Natural killer cell treated with Interleukin-12 subunit alpha and Interleukin-12 subunit beta and Interleukin-15 and Interleukin-18, amount 100 ng/mL, for 72 hours (primary cell): ENCODE results near the gene SLC22A25. TPM values are rescaled to one million over a fixed set of nuclear protein-coding genes. Genes with fewer than 3 reads are reported as not detected.
"Not testable (repeated sequence)": the region's sequence is repeated elsewhere in the genome, so short reads cannot be mapped to it uniquely, and the experiment has no call there.

Source experiments
- ATAC-seq, 2 donors: fragments of 150-1000 bp; cut with Tn5 transposase in 1 of 2; sonication (Bioruptor Pico), chemical (Tn5 transposase) in 1 of 2; 2 replicates each; pipeline ENCODE4 v1.10.0; 2021
- DNase-seq: peaks from one replicate; pipeline ENCODE4 v3.0.0; 2022; ENCODE audit warnings: low spot score
- H3K27ac Mint-ChIP-seq, 2 donors: 1 replicate in 1 of 2; 2 replicates in 1 of 2; pipeline ENCODE4 v1.8.0; 2022; ENCODE audit warnings: mixed read lengths in 2 of 2, mild to moderate bottlenecking in 1 of 2, moderate library complexity in 1 of 2
- H3K27me3 Mint-ChIP-seq, 2 donors: 1 replicate in 1 of 2; 2 replicates in 1 of 2; pipeline ENCODE4 v1.8.0; 2022; ENCODE audit warnings: mixed read lengths in 2 of 2
- H3K36me3 Mint-ChIP-seq: one replicate; pipeline ENCODE4 v1.8.0; 2022; ENCODE audit warnings: mixed read lengths
- H3K4me1 Mint-ChIP-seq, 2 donors: 1 replicate in 1 of 2; 2 replicates in 1 of 2; pipeline ENCODE4 v1.8.0; 2022; ENCODE audit warnings: low read depth in 2 of 2, mixed read lengths in 2 of 2, mild to moderate bottlenecking in 1 of 2
- H3K4me3 Mint-ChIP-seq: one replicate; pipeline ENCODE4 v1.8.0; 2022; ENCODE audit warnings: mixed read lengths
- H3K9me3 Mint-ChIP-seq: 2 replicates; pipeline ENCODE4 v1.8.0; 2022; ENCODE audit warnings: mixed read lengths
- total RNA-seq, 2 donors: library from RNA; stranded (reverse); gene quantifications; one replicate each; pipeline ENCODE4 v1.2.3, GENCODE V29; 2022

The SLC22A25 gene
- not detected for total RNA-seq

DNA sequence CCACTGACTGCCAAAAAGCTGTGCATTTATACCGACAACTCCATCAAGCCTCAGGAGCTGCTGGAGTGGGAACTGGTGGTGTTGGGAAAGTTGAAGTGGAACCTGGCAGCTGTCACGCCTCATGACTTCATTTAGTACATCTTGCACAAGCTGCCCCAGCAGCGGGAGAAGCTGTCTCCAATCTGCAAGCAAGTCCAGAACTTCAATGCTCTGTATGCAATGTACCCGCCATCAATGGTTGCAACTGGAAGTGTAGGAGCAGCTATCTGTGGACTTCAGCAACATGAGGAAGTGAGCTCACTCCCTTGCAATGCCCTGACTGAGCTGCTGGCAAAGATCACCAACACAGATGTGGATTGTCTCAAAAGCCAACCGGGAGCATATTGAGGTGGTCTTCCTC lies at the start of gene SLC22A25:
Gene SLC22A25, minus strand, starts transcription at position 67 of the 400 bp plus-strand sequence. CDS start 13,947 bp downstream, outside the sequence.
- Mint-ChIP-seq H3K4me3 (no peak within 1 kb of the TSS), H3K9me3 (no peaks in the 10 kb centered on the region), H3K4me1 (peaks cover 0 to 2% of the 10 kb centered on the region in 2 donors), H3K27ac (no peak within 1 kb of the TSS), H3K36me3 (no peaks in the 10 kb centered on the region), H3K27me3 (peaks cover 10 to 46% of the 10 kb centered on the region in 2 donors)
- no peak for ATAC-seq
- DNase-seq = no peak

DNA sequence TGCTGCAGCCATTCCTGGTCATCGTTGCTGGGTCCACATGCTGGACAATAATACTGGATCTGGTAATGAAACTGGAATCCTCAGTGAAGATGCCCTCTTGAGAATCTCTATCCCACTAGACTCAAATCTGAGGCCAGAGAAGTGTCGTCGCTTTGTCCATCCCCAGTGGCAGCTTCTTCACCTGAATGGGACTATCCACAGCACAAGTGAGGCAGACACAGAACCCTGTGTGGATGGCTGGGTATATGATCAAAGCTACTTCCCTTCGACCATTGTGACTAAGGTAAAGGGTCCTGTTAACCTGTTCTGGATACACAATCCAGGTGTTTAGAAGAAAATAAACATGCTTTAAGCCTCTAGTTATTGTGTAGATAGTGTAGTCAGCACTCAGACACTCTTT lies 46.9 kb upstream of the SLC22A25 start:
- no peak for DNase-seq
- no peak overlapping the region for H3K4me3 Mint-ChIP-seq
- H3K27me3 Mint-ChIP-seq = peaks cover 36 to 46% of the 10 kb centered on the region in 2 donors
- H3K36me3 Mint-ChIP-seq = peaks cover 15% of the 10 kb centered on the region
- no peaks in the 10 kb centered on the region for H3K4me1 Mint-ChIP-seq
- ATAC-seq = no peak
- H3K9me3 Mint-ChIP-seq = peaks cover 8% of the 10 kb centered on the region
- H3K27ac Mint-ChIP-seq = no peak overlapping the region

DNA sequence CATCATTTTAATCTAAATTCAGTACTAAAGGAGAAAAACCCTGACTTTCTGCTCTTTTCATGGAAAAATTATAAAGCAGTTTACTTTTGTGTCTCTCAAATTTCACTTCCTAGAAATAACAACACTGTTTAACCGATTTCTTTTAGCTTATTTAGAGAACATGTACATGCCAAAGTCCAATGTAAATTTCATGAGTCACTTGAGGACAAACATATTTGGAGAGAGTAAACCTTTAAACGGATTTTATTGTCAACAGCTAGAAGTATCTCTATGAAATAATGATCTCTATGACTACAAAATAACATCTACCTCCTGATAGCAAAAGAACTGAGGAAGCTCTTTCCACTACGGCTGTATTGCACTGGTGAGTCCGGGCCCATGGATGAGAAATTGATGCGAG lies 46.3 kb upstream of the SLC22A25 start:
- peaks cover 37 to 46% of the 10 kb centered on the region in 2 donors for H3K27me3 Mint-ChIP-seq
- H3K27ac Mint-ChIP-seq = no peak overlapping the region
- H3K9me3 Mint-ChIP-seq = peaks cover 8% of the 10 kb centered on the region
- ATAC-seq = no peak
- DNase-seq = no peak
- no peak overlapping the region for H3K4me3 Mint-ChIP-seq
- peaks cover 14% of the 10 kb centered on the region for H3K36me3 Mint-ChIP-seq
- H3K4me1 Mint-ChIP-seq = no peaks in the 10 kb centered on the region

DNA sequence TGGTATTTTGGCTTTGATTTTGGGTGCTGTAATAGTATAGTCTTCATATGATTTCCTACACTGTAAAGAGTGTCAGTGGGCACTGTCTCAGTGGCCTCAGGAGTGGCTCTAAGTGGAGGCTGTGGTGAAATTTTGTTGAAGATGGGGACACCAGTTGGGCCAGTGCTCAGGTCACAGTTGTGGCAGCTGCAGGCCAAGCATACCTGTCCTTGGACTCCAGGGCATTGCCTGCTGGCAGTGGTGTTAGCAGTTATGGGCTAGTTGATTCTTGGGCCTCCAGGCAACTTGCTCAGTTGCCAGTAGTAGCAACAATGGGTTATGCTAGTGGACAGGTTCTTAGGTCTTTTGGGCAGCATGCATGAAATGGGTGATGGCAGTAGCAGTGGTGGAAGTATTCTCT lies 39.2 kb upstream of the SLC22A25 start:
- Mint-ChIP-seq H3K27ac (no peak overlapping the region), H3K4me1 (no peaks in the 10 kb centered on the region), H3K9me3 (no peaks in the 10 kb centered on the region), H3K4me3 (no peak overlapping the region), H3K36me3 (no peaks in the 10 kb centered on the region), H3K27me3 (peaks cover 56 to 76% of the 10 kb centered on the region in 2 donors)
- DNase-seq (no peak), ATAC-seq (no peak)

DNA sequence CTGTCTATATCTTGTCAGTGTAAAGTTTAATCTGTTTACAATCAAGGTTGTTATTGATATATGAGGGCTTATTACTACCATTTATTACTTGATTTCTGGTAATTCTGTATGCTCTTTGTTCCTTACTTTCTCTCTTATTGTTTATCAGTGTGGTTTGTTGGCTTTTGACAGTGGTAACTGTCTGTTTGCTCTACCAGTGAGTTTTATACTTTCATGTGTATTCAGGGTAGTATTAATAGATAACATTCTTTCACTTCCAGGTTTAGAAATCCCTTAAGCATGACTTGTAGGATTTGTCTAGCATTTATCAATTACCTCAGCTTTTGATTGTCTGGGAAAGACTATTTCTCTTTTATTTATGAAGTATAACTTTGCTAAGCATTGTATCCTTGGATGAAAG lies 37.5 kb upstream of the SLC22A25 start:
- Mint-ChIP-seq H3K27ac (no peak overlapping the region), H3K4me1 (no peaks in the 10 kb centered on the region), H3K4me3 (no peak overlapping the region), H3K9me3 (no peaks in the 10 kb centered on the region), H3K27me3 (peaks cover 50 to 74% of the 10 kb centered on the region in 2 donors), H3K36me3 (no peaks in the 10 kb centered on the region)
- no peak for DNase-seq
- ATAC-seq = no peak

DNA sequence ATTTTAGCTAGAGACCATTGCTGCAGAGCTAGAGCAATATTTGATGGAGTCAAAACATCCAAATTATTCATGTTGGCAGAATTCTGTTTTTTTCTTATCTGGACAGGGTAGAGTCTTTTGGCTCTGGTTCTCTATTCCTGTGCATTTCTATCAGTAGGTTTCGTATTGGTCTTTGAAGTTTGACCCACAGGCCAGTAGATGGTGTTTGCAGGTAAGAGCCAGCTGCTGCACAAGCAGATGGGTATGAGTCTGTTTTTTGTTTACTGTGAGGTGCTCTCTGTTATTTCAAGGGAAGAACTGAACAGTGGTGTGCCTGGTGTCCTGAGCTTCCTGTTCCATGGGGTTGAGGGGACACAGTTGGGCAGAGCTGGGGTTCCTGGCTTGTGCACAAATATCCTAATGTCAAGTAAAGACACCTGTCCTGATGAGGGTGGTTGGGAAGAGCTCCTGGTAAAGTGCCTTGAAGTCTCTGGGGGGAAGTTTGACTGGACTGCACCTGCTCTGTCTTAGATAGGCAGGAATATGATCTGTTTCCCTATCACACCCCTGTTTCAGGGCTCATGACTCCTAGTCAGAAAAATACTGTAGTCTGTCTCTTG lies 34.0 kb upstream of the SLC22A25 start:
- Mint-ChIP-seq H3K36me3 (no peaks in the 10 kb centered on the region), H3K27ac (no peak overlapping the region), H3K4me3 (no peak overlapping the region), H3K27me3 (peaks cover 28 to 60% of the 10 kb centered on the region in 2 donors), H3K4me1 (no peaks in the 10 kb centered on the region), H3K9me3 (no peaks in the 10 kb centered on the region)
- DNase-seq = no peak
- no peak for ATAC-seq

DNA sequence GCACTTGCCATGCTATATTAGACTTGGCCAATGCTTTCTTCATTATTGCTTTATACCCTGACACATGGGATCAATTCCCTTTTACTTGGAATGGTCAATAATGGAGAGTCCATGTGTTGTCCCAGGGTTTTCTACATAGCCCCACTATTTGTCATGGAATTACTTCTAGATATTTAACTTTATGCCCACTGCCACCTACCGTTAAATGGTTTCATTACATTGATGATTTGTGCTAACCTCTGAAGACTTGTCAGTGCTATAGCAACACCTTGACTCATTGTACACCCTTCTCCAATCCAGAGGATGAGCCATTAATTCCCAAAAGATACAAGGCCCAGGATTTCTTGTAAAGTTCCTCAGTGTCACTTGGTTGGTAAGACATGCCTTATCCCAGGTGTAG lies 31.4 kb upstream of the SLC22A25 start:
- H3K27ac Mint-ChIP-seq = no peak overlapping the region
- DNase-seq = no peak
- H3K9me3 Mint-ChIP-seq = no peaks in the 10 kb centered on the region
- no peaks in the 10 kb centered on the region for H3K36me3 Mint-ChIP-seq
- no peaks in the 10 kb centered on the region for H3K4me1 Mint-ChIP-seq
- no peak overlapping the region for H3K4me3 Mint-ChIP-seq
- ATAC-seq = no peak
- peaks cover 25 to 39% of the 10 kb centered on the region in 2 donors for H3K27me3 Mint-ChIP-seq

DNA sequence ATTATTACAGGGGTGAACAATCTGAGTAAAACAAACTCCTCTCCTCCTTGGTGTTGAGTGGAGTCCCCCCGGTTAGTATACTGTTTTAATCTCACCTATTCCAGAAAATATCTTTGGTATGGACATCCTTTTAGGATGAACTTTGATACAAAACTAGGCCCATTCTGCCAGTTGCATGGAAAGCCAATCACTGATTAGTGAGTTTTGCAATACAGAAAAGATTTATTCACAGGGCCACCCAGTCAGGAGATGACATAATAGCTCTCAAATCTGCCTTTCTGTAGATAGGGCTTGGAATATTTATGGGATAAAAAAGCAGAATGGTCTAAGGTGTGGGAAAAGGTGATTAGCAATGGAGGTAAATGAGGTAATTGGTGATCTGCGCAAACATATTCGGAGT lies 30.3 kb upstream of the SLC22A25 start:
- no peaks in the 10 kb centered on the region for H3K36me3 Mint-ChIP-seq
- H3K9me3 Mint-ChIP-seq = no peaks in the 10 kb centered on the region

DNA sequence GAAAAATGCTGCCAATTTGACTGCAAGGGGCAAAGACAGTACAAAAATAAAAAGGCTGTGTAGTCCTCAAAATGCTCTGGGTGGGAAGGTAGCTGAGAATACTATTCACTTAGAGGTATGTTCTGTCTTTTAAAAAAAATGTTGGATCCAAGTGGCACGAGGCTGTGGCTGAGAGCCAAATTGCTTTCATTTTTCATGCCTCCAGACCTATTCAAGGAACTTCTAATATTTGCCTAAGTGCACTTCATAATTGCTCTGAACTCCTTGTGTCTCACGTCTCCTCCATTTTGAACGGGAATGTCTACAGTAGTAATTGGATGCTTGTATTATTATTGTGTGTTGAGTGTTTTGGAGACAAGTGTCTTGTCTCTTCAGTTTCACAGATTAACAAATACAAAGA lies 19.1 kb upstream of the SLC22A25 start:
- DNase-seq = no peak
- Mint-ChIP-seq H3K4me3 (no peak overlapping the region), H3K9me3 (no peaks in the 10 kb centered on the region), H3K27me3 (peaks cover 25 to 28% of the 10 kb centered on the region in 2 donors), H3K27ac (no peak overlapping the region), H3K36me3 (no peaks in the 10 kb centered on the region), H3K4me1 (no peaks in the 10 kb centered on the region)
- no peak for ATAC-seq

More for the DNA sequence above, 30.3 kb upstream of the SLC22A25 start:
- no peak overlapping the region for H3K4me3 Mint-ChIP-seq
- H3K4me1 Mint-ChIP-seq = no peaks in the 10 kb centered on the region
- H3K27ac Mint-ChIP-seq = no peak overlapping the region
- peaks cover 18 to 37% of the 10 kb centered on the region in 2 donors for H3K27me3 Mint-ChIP-seq
- no peak for DNase-seq
- ATAC-seq = no peak

DNA sequence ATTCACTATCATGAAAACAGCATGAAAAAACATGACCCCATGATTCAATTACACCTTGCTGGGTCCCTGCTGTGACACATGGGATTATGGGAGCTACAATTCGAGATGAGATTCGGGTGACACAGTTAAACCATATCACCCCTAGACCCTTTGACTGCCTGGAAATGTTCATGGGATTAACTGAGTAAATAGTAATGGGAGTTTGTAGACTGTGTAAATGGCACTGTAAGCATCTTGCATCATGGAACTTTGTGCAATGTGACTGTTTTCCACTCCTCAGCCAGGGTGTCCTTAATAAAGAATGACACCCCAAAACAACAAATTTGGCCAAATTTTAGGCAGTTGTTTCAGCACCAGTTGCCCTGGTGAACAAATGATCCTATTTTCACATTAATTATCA lies 7.9 kb upstream of the SLC22A25 start:
- ATAC-seq (no peak), DNase-seq (no peak)
- Mint-ChIP-seq H3K27me3 (peaks cover 14 to 26% of the 10 kb centered on the region in 2 donors), H3K9me3 (no peaks in the 10 kb centered on the region), H3K4me1 (no peaks in the 10 kb centered on the region), H3K36me3 (no peaks in the 10 kb centered on the region), H3K4me3 (no peak overlapping the region), H3K27ac (no peak overlapping the region)

DNA sequence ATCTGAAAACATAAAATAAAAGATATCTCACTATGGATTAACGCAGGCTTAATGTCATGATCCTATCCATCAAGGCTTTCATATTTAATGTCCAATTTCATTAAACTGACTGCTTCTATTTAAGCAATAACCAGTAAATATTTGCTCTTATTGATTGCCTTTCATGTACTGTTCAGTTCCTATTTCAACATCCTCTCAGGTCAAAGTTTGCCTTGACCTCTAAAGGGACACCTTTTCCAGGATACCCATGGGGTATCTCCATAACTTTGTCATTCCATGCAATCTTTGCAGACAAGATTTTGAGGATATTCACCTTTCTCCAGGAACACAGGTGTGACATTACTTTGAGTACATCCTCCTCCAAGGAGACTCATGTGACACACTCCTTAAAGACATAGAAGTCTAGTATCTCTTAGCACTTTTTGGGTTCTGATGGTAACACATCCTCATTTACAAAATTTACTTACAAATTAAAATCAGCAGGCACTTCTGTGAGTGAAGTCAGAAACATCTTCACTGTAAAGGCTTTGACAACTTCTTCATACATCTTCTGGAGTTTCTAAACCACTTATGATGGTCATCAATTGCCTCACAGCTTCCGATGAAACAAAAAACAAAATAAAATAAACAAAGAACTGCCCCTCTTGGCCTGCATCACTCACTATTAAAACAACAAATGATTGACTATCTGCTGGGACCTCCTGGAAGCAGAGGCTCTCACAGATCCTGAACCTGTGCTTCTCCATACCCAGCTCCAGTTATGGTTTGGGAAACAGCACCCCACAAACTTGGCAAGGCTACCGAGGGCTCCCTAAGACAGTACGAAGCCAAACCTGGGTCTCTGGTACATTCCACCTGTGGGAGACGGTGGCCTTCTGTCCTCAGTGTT lies 7.0 kb upstream of the SLC22A25 start:
- Mint-ChIP-seq H3K9me3 (no peaks in the 10 kb centered on the region), H3K27ac (no peak overlapping the region), H3K4me3 (no peak overlapping the region), H3K4me1 (no peaks in the 10 kb centered on the region), H3K27me3 (peaks cover 17 to 33% of the 10 kb centered on the region in 2 donors), H3K36me3 (no peaks in the 10 kb centered on the region)
- ATAC-seq (no peak), DNase-seq (no peak)

DNA sequence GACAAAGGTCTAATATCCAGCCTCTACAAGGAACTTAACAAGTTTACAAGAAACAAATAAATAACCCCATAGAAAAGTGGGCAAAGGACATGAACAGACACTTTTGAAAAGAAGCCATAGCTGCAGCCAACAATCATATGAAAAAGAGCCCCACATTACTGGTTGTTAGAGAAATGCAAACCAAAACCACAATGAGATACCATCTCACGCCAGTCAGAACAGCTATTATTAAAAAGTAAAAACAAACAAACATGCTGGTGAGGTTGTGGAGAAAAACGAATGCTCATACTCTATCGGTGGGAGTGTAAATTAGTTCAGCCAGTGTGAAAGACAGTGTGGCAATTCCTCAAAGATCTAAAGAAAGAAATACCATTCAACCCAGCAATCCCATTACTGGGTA lies 5.6 kb upstream of the SLC22A25 start:
- Mint-ChIP-seq H3K36me3 (no peaks in the 10 kb centered on the region), H3K27ac (no peak overlapping the region), H3K27me3 (peaks cover 17 to 42% of the 10 kb centered on the region in 2 donors), H3K9me3 (no peaks in the 10 kb centered on the region), H3K4me3 (no peak overlapping the region), H3K4me1 (no peaks in the 10 kb centered on the region)
- ATAC-seq (no peak), DNase-seq (no peak)

DNA sequence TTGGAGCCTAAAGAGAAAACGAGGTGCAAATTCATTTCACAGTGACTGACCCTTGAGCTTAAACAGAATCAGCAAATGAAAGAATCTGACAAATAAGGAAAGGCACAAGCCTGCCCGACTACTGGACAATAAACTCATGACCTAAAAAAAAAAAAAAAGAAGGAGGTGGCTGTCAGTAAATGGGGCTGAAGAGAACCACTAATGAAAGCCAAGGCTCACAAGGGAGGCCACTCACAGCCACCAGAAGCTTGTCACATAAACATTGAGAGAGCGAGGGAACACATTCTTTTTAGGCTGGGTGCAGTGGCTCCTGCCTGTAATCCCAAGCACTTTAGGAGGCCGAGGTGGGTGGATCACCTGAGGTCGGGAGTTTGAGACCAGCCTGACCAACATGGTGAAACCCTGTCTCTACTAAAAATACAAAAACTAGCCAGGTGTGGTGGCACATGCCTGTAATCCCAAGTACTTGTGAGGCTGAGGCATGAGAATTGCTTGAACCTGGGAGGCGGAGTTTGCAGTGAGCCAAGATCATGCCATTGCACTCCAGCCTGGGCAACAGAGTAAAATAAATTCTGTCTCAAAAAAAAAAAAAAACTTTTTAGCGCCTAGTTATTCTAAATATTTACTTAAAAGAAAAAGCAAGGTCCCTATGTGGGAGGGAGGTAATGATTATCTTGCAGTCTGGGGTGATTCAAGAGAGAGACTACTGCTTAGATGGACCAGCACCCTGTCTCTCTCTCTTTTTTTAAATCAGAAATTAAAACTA lies 4.0 kb upstream of the SLC22A25 start:
- not testable (repeated sequence) for H3K4me3 Mint-ChIP-seq, ATAC-seq, H3K36me3 Mint-ChIP-seq, H3K9me3 Mint-ChIP-seq, H3K27ac Mint-ChIP-seq, DNase-seq, H3K4me1 Mint-ChIP-seq
- H3K27me3 Mint-ChIP-seq = peaks cover 13 to 38% of the 10 kb centered on the region in 2 donors

DNA sequence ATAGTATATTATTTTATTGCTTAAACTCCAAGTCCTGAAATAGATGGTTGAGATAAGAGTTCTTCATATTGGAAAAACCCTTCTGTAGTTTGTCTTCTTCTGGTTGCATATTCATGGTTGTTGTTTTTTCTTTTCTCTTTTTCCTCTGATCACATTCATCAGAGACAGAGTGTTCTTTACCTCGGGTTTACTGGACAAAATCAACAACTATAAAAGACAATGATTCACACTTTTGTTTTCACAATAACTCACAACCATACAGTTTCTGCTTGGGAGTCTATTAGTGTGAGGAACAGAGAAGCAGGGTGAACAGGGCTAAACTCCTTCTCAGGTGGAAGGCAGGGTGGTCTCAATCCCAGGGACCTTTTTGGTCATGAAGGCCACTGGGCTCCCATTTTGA lies 2.6 kb upstream of the SLC22A25 start:
- no peaks in the 10 kb centered on the region for H3K36me3 Mint-ChIP-seq
- H3K27ac Mint-ChIP-seq = no peak overlapping the region
- H3K4me1 Mint-ChIP-seq = peaks cover 0 to 2% of the 10 kb centered on the region in 2 donors
- no peak for ATAC-seq
- DNase-seq = no peak
- peaks cover 13 to 43% of the 10 kb centered on the region in 2 donors for H3K27me3 Mint-ChIP-seq
- no peak overlapping the region for H3K4me3 Mint-ChIP-seq
- H3K9me3 Mint-ChIP-seq = no peaks in the 10 kb centered on the region
